AG04449 (cell line): Measurements from ENCODE around the gene UMAD1.

ENCODE experiments used
- CTCF ChIA-PET: fragments of 350-600 bp; formaldehyde crosslinking; extraction: SDS; loops from one replicate; lab custom pipeline; 2021; ENCODE audit warnings: antibody characterized with exemption; lab: Yijun Ruan, JAX
- POLR2A ChIA-PET: fragments of 400-600, 350-600 bp; formaldehyde crosslinking; extraction: SDS; loops from one replicate; lab custom pipeline; 2020; ENCODE audit warnings: antibody characterized with exemption, inconsistent platforms; lab: Yijun Ruan, JAX
- DNase-seq: peaks from one replicate; pipeline ENCODE4 v3.0.0-alpha.2; 2010; ENCODE audit warnings: low read depth, low spot score
- H3K4me3 ChIP-seq: 2 replicates; pipeline ENCODE4 v1.5.1; 2011; ENCODE audit warnings: low read depth, mild to moderate bottlenecking, control low read depth, low read length
- CTCF ChIP-seq: IDR thresholded peaks from one replicate; pipeline ENCODE4 v1.5.1; 2011; ENCODE audit warnings: mild to moderate bottlenecking, moderate library complexity, low read length, control low read depth, inconsistent platforms; ENCODE audit not compliant: insufficient read depth; ENCODE audit errors: missing control alignments

The UMAD1 gene

GRCh38 chr7:7613210-7613609 lies 27.3 kb upstream of the UMAD1 start:
- no peak for DNase-seq
- CTCF ChIA-PET = no interaction called here
- TF ChIP-seq CTCF = no peak
- POLR2A ChIA-PET = no interaction called here
- no peak overlapping the region for H3K4me3 ChIP-seq

DNA sequence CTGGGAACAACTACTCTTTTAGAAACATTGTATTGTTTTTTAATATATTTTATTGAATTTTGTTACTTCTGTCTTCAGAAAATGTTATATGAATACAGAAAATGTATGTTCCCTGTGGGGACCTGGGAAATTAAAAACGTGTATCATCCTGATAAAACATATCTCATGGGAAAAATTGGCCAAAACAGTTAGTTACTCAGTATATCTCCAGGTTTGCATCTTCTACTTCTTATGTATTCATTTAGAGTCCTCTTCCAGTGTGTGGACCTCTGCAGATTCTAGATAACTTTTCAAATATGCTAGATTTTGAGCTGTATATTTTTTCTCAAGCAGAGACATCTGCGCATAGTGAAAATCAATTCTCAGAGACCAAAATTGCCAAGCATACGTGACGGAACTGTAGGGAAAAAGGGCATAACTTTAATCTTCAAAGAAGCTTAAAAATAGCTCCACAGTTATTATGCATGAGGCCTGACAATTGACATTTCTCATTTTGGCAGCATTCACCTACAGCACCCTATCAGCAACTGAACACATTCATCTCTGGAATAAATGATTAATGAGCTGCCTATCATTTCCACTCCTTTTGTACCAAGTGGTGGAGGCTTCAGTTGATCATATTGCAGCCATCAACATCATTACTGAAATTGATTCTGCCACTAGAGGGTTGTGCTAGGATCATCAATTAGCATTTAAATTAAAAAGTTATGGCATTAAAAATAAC lies 26.4 kb upstream of the UMAD1 start:
- ChIA-PET CTCF (no interaction called here), POLR2A (no interaction called here)

DNA sequence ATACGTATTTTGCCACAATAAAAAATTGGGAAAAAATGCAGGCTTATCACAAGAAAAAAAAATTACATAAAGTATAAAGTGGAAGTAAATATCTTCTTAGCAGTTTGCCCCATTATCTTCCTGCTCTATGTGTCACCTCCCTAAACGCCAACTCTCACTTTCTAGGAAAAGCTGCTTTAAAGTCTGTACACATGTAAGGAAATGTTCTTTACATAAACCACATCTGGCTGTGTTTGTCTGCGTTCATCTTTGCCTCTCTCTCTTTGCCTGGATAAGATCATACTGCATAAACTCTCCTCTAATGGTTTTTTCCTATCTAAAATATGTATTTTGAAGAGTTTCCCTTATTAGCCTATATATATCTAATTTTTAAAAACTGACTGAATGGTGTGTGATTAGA lies 23.0 kb upstream of the UMAD1 start:
- no peak for DNase-seq
- POLR2A ChIA-PET = no interaction called here
- TF ChIP-seq CTCF = no peak
- CTCF ChIA-PET = no interaction called here
- no peak overlapping the region for H3K4me3 ChIP-seq

More for the DNA sequence above, 26.4 kb upstream of the UMAD1 start:
- no peak for DNase-seq
- TF ChIP-seq CTCF = no peak
- H3K4me3 ChIP-seq = no peak overlapping the region

DNA sequence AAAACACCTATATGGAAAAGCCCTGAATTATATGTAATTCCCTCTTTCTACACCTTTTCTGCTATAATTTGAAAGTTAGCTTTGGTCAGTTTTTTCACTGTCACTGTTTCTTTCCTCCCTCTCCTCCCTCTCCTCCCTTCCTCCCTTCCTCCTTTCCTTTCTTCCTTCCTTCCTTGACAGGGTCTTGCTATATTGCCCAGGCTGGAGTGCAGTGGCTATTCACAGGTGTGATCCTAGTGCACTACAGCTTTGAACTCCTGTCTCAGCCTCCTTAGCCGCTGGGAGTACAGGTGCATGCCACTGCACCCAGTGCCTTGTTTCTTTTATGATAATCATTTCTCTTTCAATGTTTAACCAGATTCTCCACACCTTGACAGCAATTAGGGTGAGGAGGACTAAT lies 22.1 kb upstream of the UMAD1 start:
- CTCF ChIA-PET = no interaction called here
- POLR2A ChIA-PET = no interaction called here
- no peak for TF ChIP-seq CTCF

GRCh38 chr7:7620236-7620635 lies 20.3 kb upstream of the UMAD1 start:
- ChIA-PET POLR2A (no interaction called here), CTCF (no interaction called here)
- TF ChIP-seq CTCF = no peak
- no peak overlapping the region for H3K4me3 ChIP-seq
- DNase-seq = no peak

More for the DNA sequence above, 22.1 kb upstream of the UMAD1 start:
- DNase-seq = no peak
- H3K4me3 ChIP-seq = no peak overlapping the region

GRCh38 chr7:7620644-7621210 lies 19.8 kb upstream of the UMAD1 start:
- H3K4me3 ChIP-seq = no peak overlapping the region
- ChIA-PET POLR2A (no interaction called here), CTCF (no interaction called here)
- DNase-seq = no peak
- TF ChIP-seq CTCF = no peak
